K562 (cell line): ENCODE measurements around the gene NOTCH3. TPM values are rescaled to one million over a fixed set of nuclear protein-coding genes. Genes with fewer than 3 reads are reported as not detected.

Experiments used
- BRD4 ChIP-seq: fragments of 200-600 bp; sonication (generic); IDR thresholded peaks from 2 replicates; pipeline ENCODE4 v1.6.1; 2017; ENCODE audit warnings: inconsistent platforms
- CLOCK ChIP-seq: fragments of 250-450 bp; sonication (Bioruptor Pico); IDR thresholded peaks from 2 replicates; pipeline ENCODE4 v1.4.0; 2020; ENCODE audit warnings: mild to moderate bottlenecking, moderate library complexity, borderline replicate concordance
- CUX1 ChIP-seq: fragments of 200-800 bp; sonication (Bioruptor generic); IDR thresholded peaks from 2 replicates; pipeline ENCODE4 v1.6.1; 2016; ENCODE audit warnings: missing genetic modification characterization, missing compliant biosample characterization
- HNRNPUL1 ChIP-seq: fragments of 200-400 bp; formaldehyde crosslinking; IDR thresholded peaks from 2 replicates; pipeline ENCODE4 v1.6.1; 2017; ENCODE audit warnings: low read length
- IRF1 ChIP-seq: sonication (generic); formaldehyde crosslinking; IDR thresholded peaks from 2 replicates; pipeline ENCODE4 v1.8.0; 2022; ENCODE audit warnings: missing genetic modification reagents, mild to moderate bottlenecking, borderline replicate concordance
- NR2C1 ChIP-seq, 2 experiments: fragments of 450-650 bp; IDR thresholded peaks; 2 replicates each; pipeline ENCODE4 v1.6.1; 2017; ENCODE audit warnings: mild to moderate bottlenecking in 2 of 2, antibody characterized with exemption in 1 of 2, inconsistent platforms in 1 of 2, missing compliant biosample characterization in 1 of 2, missing genetic modification characterization in 1 of 2
- NR3C1 ChIP-seq: sonication (generic); formaldehyde crosslinking; IDR thresholded peaks from 2 replicates; pipeline ENCODE4 v1.8.1; 2022; ENCODE audit warnings: missing genetic modification reagents
- POLR2AphosphoS2 ChIP-seq: IDR thresholded peaks from 2 replicates; pipeline ENCODE4 v1.6.1; 2012; ENCODE audit warnings: low read length, improper control_type of control experiment
- SMAD2 ChIP-seq: fragments of 150-350 bp; IDR thresholded peaks from 2 replicates; pipeline ENCODE4 v1.6.1; 2014; ENCODE audit warnings: low read depth, mild to moderate bottlenecking, low read length
- SMARCB1 ChIP-seq: IDR thresholded peaks from 2 replicates; pipeline ENCODE4 v1.6.1; 2011; ENCODE audit warnings: improper control_type of control experiment, low read depth; ENCODE audit not compliant: insufficient read length
- SP1 ChIP-seq: sonication (generic); formaldehyde crosslinking; IDR thresholded peaks from 2 replicates; pipeline ENCODE4 v1.8.1; 2022; ENCODE audit warnings: mild to moderate bottlenecking, missing genetic modification reagents
- SREBF2 ChIP-seq: sonication (generic); formaldehyde crosslinking; IDR thresholded peaks from 2 replicates; pipeline ENCODE4 v1.4.0; 2020; ENCODE audit warnings: mild to moderate bottlenecking, missing genetic modification reagents
- TCF15 ChIP-seq: fragments of 250-450 bp; sonication (Bioruptor Pico); IDR thresholded peaks from 2 replicates; pipeline ENCODE4 v1.8.0; 2022; ENCODE audit warnings: moderate library complexity, mild to moderate bottlenecking, inconsistent platforms
- ZNF224 ChIP-seq: sonication (generic); formaldehyde crosslinking; IDR thresholded peaks from 2 replicates; pipeline ENCODE4 v1.8.0; 2022; ENCODE audit warnings: mild to moderate bottlenecking, missing genetic modification reagents
- ZNF511 ChIP-seq: sonication (generic); formaldehyde crosslinking; IDR thresholded peaks from 2 replicates; pipeline ENCODE4 v1.8.0; 2022; ENCODE audit warnings: mild to moderate bottlenecking, missing genetic modification reagents
- ZNF589 ChIP-seq: fragments of 200-800 bp; sonication (Bioruptor generic); IDR thresholded peaks from 2 replicates; pipeline ENCODE4 v1.6.1; 2016; ENCODE audit warnings: low read depth, missing genetic modification characterization, missing compliant biosample characterization
- polyA plus RNA-seq, 8 experiments: library from polyadenylated mRNA; depleted of rRNA in 4 of 8; stranded (reverse) in 5 of 8; unstranded in 3 of 8; fragments of >200 nt; fragmentation: Nextera tagmentation in 2 of 8; fragmentation: Illumina TruSeq in 1 of 8; extraction: Ambion mirVana in 2 of 8; extraction: Trizol in 1 of 8; gene quantifications; 2 replicates each; pipeline versions ENCODE4 v1.2.1 to v1.2.3, GENCODE V29; 2011 to 2014; ENCODE audit warnings: inconsistent platforms in 1 of 8, missing spikeins in 1 of 8
- total RNA-seq, 7 experiments: library from RNA; depleted of rRNA in 6 of 7; stranded (reverse); fragments of >200 nt in 6 of 7; fragmentation: Illumina TruSeq in 2 of 7; extraction: Trizol in 2 of 7; gene quantifications; 2 replicates each; pipeline versions ENCODE4 v1.2.1 to v1.2.3, GENCODE V29; 2011 to 2021; ENCODE audit warnings: low replicate concordance in 1 of 7

NOTCH3 gene
- total and polyA plus RNA-seq, 9 of the 15 experiments (the other 6 are each of a cell fraction or from before 2014, with no cell fraction given): under 0.01 to 1.2 (median 0.16) TPM

GRCh38 chr19:15187026-15188007 is 13.5 kb downstream of the NOTCH3 start (continued):
- no peak for TF ChIP-seq NR3C1
- no peak for TF ChIP-seq BRD4
- TF ChIP-seq ZNF589: no peak
- TF ChIP-seq HNRNPUL1: no peak
- TF ChIP-seq CLOCK: no peak
- TF ChIP-seq NR2C1 (IDR thresholded peaks at IDR 0.05): no peak
- TF ChIP-seq NR2C1 (tag; IDR thresholded peaks at IDR 0.05): no peak
- TF ChIP-seq CUX1 (CRISPR knock-in tag): no peak
- no peak for TF ChIP-seq ZNF224 (CRISPR knock-in tag)
- no peak for TF ChIP-seq SMARCB1
- no peak for TF ChIP-seq TCF15
- TF ChIP-seq ZNF511 (CRISPR knock-in tag): peak; percentile 85
- no peak for TF ChIP-seq IRF1
- peak; percentile 40; the same call in 1 of the 2 replicates for TF ChIP-seq SP1
- TF ChIP-seq SMAD2: no peak
- no peak for TF ChIP-seq SREBF2 (CRISPR knock-in tag)
- TF ChIP-seq POLR2AphosphoS2: no peak
